ENCODE results near the gene MACROD2. TPM values are rescaled to one million over a fixed set of nuclear protein-coding genes. Genes with fewer than 3 reads are reported as not detected.

Gene MACROD2
- total RNA-seq, 1 donor from 2014 or later, result not detected

DNA sequence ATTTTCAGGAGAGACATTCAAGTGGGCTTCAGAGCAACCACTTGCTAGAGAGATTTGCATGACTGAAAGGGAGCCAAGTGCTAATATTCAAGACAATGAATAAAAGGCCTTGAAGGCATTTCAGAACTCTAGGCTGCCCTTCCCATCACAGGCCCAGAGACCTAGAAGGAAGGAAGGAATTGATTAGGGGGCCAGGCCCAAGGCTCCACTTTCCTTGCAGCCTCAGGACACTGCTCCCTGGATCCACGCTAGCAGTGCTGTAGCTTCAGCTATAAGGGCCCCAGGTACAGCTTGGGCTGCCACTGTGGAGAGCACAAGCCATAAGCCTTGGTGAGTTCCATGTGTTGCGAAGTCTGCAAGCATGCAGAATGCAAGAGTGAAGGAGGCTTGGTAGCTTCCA is 1074.0 kb downstream of the MACROD2 start:
- Mint-ChIP-seq H3K36me3 (ENCODE audit: low read depth) (no peaks in the 10 kb centered on the region), H3K4me3 (ENCODE audit: low read depth) (no peak overlapping the region), H3K4me1 (ENCODE audit: low read depth) (no peaks in the 10 kb centered on the region), H3K27me3 (ENCODE audit: low read depth) (no peaks in the 10 kb centered on the region), H3K27ac (no peak overlapping the region), H3K9me3 (peaks cover 19% of the 10 kb centered on the region)
- no peak for DNase-seq (ENCODE audit: low spot score)
- intact Hi-C loops (cut with micrococcal nuclease), result no loop called here

DNA sequence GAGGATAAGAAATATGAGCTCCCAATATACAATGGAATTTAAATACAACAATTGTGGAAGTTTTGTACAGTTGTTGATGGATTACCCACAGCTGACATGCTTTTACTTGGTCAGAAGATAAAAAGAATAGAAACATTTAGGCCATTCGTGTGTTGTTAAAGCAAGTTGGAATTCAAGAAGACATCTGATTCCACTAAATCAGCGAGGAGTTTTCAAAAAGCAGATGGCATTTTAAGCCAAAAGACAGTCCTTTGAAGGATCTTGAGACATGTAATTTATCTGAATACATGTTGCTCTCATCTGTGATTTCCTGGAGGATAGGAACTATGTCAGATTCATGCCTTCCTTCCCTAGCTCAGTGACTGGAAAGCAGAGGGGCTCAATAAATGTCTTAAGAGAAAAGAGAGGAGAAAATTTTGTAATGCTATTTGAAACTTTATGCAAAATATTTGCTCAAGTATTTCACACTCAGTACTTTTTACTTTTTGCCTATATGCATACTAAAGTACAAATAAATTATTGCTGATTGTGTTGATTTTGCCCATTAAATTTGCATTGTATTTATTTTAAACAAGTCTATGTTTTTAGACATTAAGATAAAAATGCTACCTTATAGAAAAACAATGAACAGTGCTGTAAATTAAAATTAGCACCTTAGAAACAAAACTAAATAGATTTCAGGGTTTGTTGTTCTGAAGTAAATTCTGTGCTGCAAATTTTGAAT is 1075.9 kb downstream of the MACROD2 start:
- intact Hi-C loops (cut with micrococcal nuclease), result no loop called here
- Mint-ChIP-seq H3K4me3 (ENCODE audit: low read depth) (no peak overlapping the region), H3K9me3 (peaks cover 13% of the 10 kb centered on the region), H3K36me3 (ENCODE audit: low read depth) (no peaks in the 10 kb centered on the region), H3K27me3 (ENCODE audit: low read depth) (no peaks in the 10 kb centered on the region), H3K4me1 (ENCODE audit: low read depth) (no peaks in the 10 kb centered on the region), H3K27ac (no peak overlapping the region)
- no peak for DNase-seq (ENCODE audit: low spot score)

DNA sequence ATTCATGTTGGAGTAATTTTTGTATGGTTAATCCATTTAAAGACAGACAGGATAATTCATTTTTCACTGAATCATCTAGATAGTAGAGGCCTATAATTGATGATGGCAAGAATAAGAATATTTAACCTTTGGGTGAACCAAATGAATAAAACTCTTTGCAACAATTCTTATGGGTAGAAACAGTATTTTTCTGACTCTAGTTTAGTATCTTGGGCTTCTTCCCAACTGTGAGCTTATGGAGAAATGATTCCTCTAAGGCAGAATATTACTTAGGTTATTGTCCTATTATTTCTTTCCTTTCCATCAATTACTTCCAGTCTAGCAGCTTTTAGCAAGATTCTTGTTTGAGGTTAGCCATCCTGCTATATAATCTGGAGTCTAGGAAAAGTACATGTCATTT is 1077.0 kb downstream of the MACROD2 start:
- Mint-ChIP-seq H3K4me3 (ENCODE audit: low read depth) (no peak overlapping the region), H3K27ac (no peak overlapping the region), H3K36me3 (ENCODE audit: low read depth) (no peaks in the 10 kb centered on the region), H3K9me3 (peaks cover 17% of the 10 kb centered on the region), H3K4me1 (ENCODE audit: low read depth) (no peaks in the 10 kb centered on the region), H3K27me3 (ENCODE audit: low read depth) (no peaks in the 10 kb centered on the region)
- intact Hi-C loops (cut with micrococcal nuclease), result no loop called here
- DNase-seq (ENCODE audit: low spot score), result no peak

DNA sequence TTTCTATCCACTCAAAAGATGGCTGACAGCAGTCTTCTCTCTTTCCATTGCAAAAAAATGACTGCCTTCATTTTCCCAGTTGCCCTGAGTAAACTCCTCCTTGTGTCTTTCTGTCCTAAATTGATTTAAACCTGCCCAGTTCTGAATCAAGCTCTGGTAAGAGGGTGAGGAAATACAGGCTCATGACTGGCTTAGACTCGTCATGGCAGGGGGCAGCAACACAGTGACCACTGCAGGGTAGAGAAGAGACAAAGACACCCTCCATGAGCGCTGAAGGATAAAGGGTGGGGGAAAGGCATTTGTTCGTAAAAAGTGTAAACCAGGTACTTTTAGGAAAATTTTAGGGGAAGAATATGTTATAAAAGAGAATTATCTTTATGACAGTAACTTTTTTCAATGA is 1080.3 kb downstream of the MACROD2 start:
- no peaks in the 10 kb centered on the region for H3K4me1 Mint-ChIP-seq (ENCODE audit: low read depth)
- H3K9me3 Mint-ChIP-seq, result peaks cover 9% of the 10 kb centered on the region
- no peak overlapping the region for H3K27ac Mint-ChIP-seq
- intact Hi-C loops (cut with micrococcal nuclease), result no loop called here
- no peaks in the 10 kb centered on the region for H3K27me3 Mint-ChIP-seq (ENCODE audit: low read depth)
- H3K36me3 Mint-ChIP-seq (ENCODE audit: low read depth), result no peaks in the 10 kb centered on the region
- H3K4me3 Mint-ChIP-seq (ENCODE audit: low read depth), result no peak overlapping the region
- no peak for DNase-seq (ENCODE audit: low spot score)

DNA sequence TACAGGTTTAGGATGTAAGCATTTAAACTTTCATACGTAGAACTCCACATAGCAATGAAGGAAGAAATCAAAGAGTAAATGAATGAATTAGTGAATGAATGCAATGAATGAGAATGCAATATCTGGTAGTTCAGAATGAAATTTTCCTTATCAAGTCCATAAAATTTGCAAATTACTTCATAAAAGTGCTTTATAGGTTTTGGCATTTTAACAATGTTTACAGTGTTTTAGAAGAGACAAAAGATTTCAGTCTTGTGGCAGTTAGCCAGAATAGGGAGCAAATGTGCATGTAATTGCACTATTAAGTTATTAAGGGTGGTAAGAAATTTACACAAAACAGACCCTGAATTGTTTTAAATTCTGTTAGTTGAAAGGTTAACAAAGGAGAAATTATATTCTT is 1081.5 kb downstream of the MACROD2 start:
- Mint-ChIP-seq H3K4me1 (ENCODE audit: low read depth) (no peaks in the 10 kb centered on the region), H3K9me3 (peaks cover 4% of the 10 kb centered on the region), H3K27me3 (ENCODE audit: low read depth) (no peaks in the 10 kb centered on the region), H3K36me3 (ENCODE audit: low read depth) (no peaks in the 10 kb centered on the region), H3K27ac (no peak overlapping the region), H3K4me3 (ENCODE audit: low read depth) (no peak overlapping the region)
- intact Hi-C loops (cut with micrococcal nuclease), result no loop called here
- DNase-seq (ENCODE audit: low spot score), result no peak

DNA sequence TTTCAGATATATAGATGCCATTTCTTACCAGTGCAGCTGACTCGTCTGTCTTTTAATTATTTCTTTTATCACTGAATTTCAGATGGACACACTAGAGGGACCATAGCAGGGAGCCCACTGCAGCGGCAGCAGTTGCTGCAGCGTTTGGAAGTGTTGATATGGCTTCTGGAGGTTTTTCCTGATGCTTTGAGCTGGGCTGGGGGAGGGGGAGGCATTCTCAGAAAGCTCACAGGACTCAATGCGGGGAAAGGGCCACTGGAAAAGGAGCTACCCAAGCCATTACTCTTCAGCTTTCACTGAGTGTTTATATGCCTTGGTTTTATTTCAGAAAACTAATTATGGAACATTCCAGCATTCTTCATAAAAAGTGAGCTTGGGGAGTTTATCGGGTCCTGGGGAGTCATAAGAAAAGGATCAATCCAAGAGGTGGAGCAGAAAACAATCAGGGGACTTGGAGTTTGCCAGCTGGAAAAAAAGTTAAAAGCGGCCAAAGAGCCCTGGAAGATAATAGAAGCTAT is 1082.5 kb downstream of the MACROD2 start:
- Mint-ChIP-seq H3K9me3 (peaks cover 8% of the 10 kb centered on the region), H3K27ac (no peak overlapping the region), H3K36me3 (ENCODE audit: low read depth) (no peaks in the 10 kb centered on the region), H3K4me1 (ENCODE audit: low read depth) (no peaks in the 10 kb centered on the region), H3K27me3 (ENCODE audit: low read depth) (no peaks in the 10 kb centered on the region), H3K4me3 (ENCODE audit: low read depth) (no peak overlapping the region)
- no peak for DNase-seq (ENCODE audit: low spot score)
- intact Hi-C loops (cut with micrococcal nuclease), result no loop called here

DNA sequence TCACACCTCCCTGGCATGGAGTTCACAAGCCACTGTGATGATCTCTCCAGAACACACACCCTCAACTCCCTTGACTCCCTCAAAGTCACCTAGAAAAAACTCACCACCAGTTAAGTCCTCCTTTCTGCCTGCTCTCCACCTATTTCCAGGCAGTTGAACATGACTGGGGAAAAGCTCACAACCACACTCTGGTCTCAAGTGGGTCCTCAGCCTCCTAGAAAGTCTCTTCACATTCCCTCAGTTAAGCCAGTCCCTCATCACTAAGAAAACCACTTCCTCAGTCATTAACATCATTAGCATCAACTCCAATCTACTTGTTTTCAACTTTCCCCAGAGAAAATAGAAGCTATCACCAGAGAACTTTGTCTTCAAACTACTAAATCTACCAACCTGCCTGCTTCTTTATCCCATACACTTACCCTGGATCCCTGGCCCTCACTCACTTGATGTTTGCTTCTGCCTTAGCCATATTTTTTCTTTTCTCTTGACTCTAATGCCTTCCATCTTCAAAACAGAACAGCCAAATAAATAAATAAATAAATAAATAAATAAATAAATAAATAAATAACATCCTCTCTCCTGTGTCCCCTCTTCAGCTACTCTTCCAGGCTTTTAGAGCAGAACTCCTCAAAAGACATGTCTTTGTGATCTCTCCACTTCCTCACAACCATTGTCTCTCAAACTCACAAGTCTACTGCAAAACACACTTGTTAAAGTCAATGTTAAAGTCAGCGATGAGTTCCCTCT is 1084.5 kb downstream of the MACROD2 start:
- Mint-ChIP-seq H3K27ac (no peak overlapping the region), H3K27me3 (ENCODE audit: low read depth) (no peaks in the 10 kb centered on the region), H3K9me3 (peaks cover 8% of the 10 kb centered on the region), H3K4me3 (ENCODE audit: low read depth) (no peak overlapping the region), H3K36me3 (ENCODE audit: low read depth) (no peaks in the 10 kb centered on the region), H3K4me1 (ENCODE audit: low read depth) (no peaks in the 10 kb centered on the region)
- intact Hi-C loops (cut with micrococcal nuclease), result no loop called here
- DNase-seq (ENCODE audit: low spot score), result no peak

DNA sequence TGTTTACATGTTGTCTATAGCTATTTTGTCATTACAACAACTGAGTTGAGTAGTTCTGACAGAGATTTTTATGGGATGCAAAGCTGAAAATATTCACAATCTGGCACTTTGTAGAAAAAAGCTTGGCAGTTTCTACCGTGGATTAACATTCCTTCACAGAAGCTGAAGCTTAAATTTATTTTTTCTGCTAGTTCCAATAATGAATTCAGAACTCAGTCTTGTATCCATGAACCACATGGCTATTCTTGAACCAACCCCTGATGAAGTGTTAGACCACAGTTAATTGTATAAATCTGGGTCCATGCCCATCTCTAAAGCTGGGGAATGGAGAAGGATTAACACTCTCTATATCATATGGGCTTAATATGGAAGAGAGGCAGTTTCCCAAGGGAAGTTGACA is 1085.9 kb downstream of the MACROD2 start:
- no peaks in the 10 kb centered on the region for H3K27me3 Mint-ChIP-seq (ENCODE audit: low read depth)
- no peaks in the 10 kb centered on the region for H3K36me3 Mint-ChIP-seq (ENCODE audit: low read depth)
- no peak overlapping the region for H3K27ac Mint-ChIP-seq
- H3K9me3 Mint-ChIP-seq, result peaks cover 8% of the 10 kb centered on the region
- no peak for DNase-seq (ENCODE audit: low spot score)
- intact Hi-C loops (cut with micrococcal nuclease), result no loop called here
- H3K4me3 Mint-ChIP-seq (ENCODE audit: low read depth), result no peak overlapping the region
- no peaks in the 10 kb centered on the region for H3K4me1 Mint-ChIP-seq (ENCODE audit: low read depth)

DNA sequence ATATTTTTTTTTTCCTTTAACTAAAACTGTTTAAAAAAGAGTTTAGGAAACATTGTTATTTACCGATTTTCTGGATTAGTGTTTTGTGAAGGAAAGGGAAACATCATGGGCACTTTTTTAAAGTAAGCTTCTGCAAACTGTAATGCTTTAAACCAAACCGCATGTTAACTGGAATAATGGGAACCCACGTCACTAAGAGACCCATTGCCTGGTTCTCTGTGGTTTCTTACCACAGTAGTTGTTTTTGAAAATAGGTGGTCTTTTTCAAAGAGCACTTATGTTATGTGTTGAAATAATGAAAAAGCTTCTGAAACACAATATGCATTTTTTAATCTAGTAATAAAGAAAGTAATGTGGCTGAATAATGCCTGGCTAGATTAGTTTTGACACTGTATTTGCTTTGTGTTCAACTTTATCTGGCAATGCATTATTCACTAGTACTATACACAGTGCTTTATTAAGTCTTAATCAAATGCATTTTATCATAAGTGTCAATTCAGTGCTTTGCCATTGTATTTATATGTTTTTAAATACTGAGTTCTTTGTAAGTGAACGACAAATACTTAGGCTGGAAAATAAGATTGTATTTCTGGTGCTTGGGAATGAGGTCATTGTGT is 1096.2 kb downstream of the MACROD2 start:
- no peaks in the 10 kb centered on the region for H3K27me3 Mint-ChIP-seq (ENCODE audit: low read depth)
- H3K4me1 Mint-ChIP-seq (ENCODE audit: low read depth), result no peaks in the 10 kb centered on the region
- no peak overlapping the region for H3K4me3 Mint-ChIP-seq (ENCODE audit: low read depth)
- H3K36me3 Mint-ChIP-seq (ENCODE audit: low read depth), result no peaks in the 10 kb centered on the region
- DNase-seq (ENCODE audit: low spot score), result no peak
- H3K9me3 Mint-ChIP-seq, result peaks cover 11% of the 10 kb centered on the region
- intact Hi-C loops (cut with micrococcal nuclease), result no loop called here
- H3K27ac Mint-ChIP-seq, result no peak overlapping the region

DNA sequence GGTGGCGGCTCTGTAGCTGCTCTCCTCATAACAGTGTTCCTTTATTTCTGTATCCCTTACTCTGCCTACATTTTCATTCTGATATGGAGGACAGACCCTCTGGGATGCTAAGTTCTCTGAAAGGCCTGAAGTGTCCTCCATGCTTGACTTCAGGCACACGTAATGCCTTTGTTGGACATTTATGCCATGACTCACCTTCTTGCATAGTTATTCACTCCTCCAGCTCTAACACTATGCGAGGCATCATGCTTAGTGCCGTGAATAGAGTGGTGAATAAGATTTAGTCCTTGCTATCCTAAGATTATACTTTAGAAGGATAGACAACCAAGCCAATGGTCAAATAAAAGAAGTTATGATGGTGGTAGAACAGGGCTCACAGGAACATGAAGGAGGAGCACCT is 1103.0 kb downstream of the MACROD2 start:
- Mint-ChIP-seq H3K4me1 (ENCODE audit: low read depth) (no peaks in the 10 kb centered on the region), H3K9me3 (peaks cover 24% of the 10 kb centered on the region), H3K27ac (no peak overlapping the region), H3K4me3 (ENCODE audit: low read depth) (no peak overlapping the region), H3K27me3 (ENCODE audit: low read depth) (no peaks in the 10 kb centered on the region), H3K36me3 (ENCODE audit: low read depth) (no peaks in the 10 kb centered on the region)
- intact Hi-C loops (cut with micrococcal nuclease), result no loop called here
- no peak for DNase-seq (ENCODE audit: low spot score)

DNA sequence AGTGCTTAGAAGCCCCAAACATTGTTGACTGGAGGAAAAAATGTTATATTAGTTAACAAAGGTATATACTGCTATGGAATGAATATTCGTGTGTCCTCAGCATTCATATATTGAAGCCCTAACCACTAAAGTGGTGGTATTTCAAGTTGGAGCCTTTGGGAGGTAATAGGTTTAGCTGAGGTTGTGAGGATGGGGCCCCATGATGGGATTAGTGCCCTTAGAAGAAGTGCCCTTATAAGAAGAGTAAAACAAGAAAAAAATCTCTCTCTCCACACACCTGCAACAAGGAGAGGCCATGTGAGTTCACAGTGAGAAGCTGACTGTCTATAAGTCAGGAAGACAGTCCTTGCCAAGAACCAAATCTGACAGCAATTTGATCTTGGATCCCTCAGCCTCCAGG is 1103.8 kb downstream of the MACROD2 start:
- no peaks in the 10 kb centered on the region for H3K36me3 Mint-ChIP-seq (ENCODE audit: low read depth)
- DNase-seq (ENCODE audit: low spot score), result no peak
- no peak overlapping the region for H3K27ac Mint-ChIP-seq
- peaks cover 29% of the 10 kb centered on the region for H3K9me3 Mint-ChIP-seq
- no peaks in the 10 kb centered on the region for H3K27me3 Mint-ChIP-seq (ENCODE audit: low read depth)
- intact Hi-C loops (cut with micrococcal nuclease), result no loop called here
- no peaks in the 10 kb centered on the region for H3K4me1 Mint-ChIP-seq (ENCODE audit: low read depth)
- no peak overlapping the region for H3K4me3 Mint-ChIP-seq (ENCODE audit: low read depth)

DNA sequence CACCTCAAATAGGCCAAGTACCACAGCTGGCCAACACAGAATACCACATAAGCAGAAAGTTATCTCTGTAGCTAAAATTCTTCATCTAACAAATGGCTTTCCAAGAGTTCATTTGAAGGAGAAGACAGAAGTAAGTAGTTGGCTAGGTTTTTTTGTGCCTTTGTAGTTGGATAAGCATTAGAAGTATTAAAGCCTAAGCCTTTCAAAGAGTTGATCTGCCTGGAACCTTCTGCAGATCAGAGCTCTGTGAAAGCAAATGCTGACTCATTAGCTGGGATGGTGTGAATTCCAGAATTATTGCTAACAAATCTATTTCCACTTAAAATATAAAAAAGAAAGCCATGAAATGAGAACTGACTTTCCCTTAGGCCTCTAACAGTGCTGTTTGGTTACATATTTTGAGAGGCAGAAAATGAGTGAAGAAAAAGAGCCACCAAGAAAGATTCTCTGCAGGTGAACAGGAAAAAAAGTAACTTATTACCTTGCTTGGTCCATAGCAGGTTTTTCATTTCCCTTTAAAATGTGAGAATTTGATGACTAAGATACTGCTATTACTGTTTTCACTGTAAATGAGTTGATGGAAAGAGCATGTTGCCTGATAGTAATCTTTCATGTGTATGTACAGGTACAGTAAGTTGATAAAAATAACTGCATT is 1105.3 kb downstream of the MACROD2 start:
- H3K27me3 Mint-ChIP-seq (ENCODE audit: low read depth), result no peaks in the 10 kb centered on the region
- H3K4me1 Mint-ChIP-seq (ENCODE audit: low read depth), result no peaks in the 10 kb centered on the region
- peaks cover 28% of the 10 kb centered on the region for H3K9me3 Mint-ChIP-seq
- DNase-seq (ENCODE audit: low spot score), result no peak
- no peak overlapping the region for H3K4me3 Mint-ChIP-seq (ENCODE audit: low read depth)
- H3K27ac Mint-ChIP-seq, result no peak overlapping the region
- H3K36me3 Mint-ChIP-seq (ENCODE audit: low read depth), result no peaks in the 10 kb centered on the region
- intact Hi-C loops (cut with micrococcal nuclease), result no loop called here

DNA sequence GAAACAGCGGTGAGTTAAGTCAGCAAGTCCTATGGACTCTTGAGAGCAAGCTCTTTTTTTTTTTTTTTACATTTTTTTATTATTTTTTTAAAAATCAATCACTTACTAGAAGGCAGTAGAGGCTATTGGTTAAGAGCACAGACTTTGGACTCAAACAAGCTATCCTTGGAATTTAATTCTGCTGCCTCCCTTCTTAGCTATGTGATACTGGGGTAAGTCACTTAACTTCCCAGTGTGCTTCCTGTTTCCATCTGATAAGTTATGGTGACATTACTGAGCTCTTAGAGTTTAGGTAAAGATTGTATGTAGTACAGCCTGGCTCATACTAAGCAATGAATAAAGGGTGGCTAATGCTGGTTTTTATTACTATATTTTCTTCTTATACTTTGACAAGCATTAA is 1112.6 kb downstream of the MACROD2 start:
- Mint-ChIP-seq H3K27ac (no peak overlapping the region), H3K36me3 (ENCODE audit: low read depth) (no peaks in the 10 kb centered on the region), H3K4me1 (ENCODE audit: low read depth) (no peaks in the 10 kb centered on the region), H3K9me3 (peaks cover 38% of the 10 kb centered on the region), H3K4me3 (ENCODE audit: low read depth) (no peak overlapping the region), H3K27me3 (ENCODE audit: low read depth) (no peaks in the 10 kb centered on the region)
- intact Hi-C loops (cut with micrococcal nuclease), result no loop called here
- no peak for DNase-seq (ENCODE audit: low spot score)

Measured in activated T-helper 2 cell treated with anti-CD3 and anti-CD28 coated beads, Interferon-gamma antibody, Interleukin-2, Interleukin-4, amounts not matched to agents 10 μg/mL and 5 μg/mL and 100 μg/mL, durations not matched to agents 14 hours and 24 hours and 36 hours (primary cell).